GM23248 (cell line): ENCODE results near the gene MAP3K13. TPM values are rescaled to one million over a fixed set of nuclear protein-coding genes. Genes with fewer than 3 reads are reported as not detected.

Source experiments
- DNase-seq: peaks from one replicate; pipeline ENCODE4 v3.0.0-alpha.2; 2015
- H2AFZ ChIP-seq: fragments of 200-600 bp; sonication (generic); 2 replicates; pipeline ENCODE4 v1.6.1; 2016; ENCODE audit warnings: antibody characterized with exemption
- H3F3A ChIP-seq: fragments of 200-600 bp; sonication (generic); 2 replicates; pipeline ENCODE4 v1.6.1; 2016; ENCODE audit warnings: mild to moderate bottlenecking, antibody characterized with exemption, mixed run types; ENCODE audit not compliant: insufficient read depth
- H3K27ac ChIP-seq: fragments of 200-600 bp; sonication (generic); 2 replicates; pipeline ENCODE4 v1.5.1; 2016; ENCODE audit warnings: mild to moderate bottlenecking
- H3K27me3 ChIP-seq: fragments of 200-600 bp; sonication (generic); replicated peaks from 2 replicates; pipeline ENCODE4 v1.6.1; 2016; ENCODE audit warnings: mild to moderate bottlenecking; ENCODE audit not compliant: insufficient read depth
- H3K36me3 ChIP-seq: fragments of 200-600 bp; sonication (generic); 2 replicates; pipeline ENCODE4 v1.6.1; 2016; ENCODE audit warnings: low read depth, mild to moderate bottlenecking
- H3K4me1 ChIP-seq: fragments of 200-600 bp; sonication (generic); 2 replicates; pipeline ENCODE4 v1.6.1; 2016; ENCODE audit warnings: mild to moderate bottlenecking; ENCODE audit not compliant: insufficient read depth
- H3K4me2 ChIP-seq: fragments of 200-600 bp; sonication (generic); one replicate; pipeline ENCODE4 v1.6.1; 2016; ENCODE audit warnings: mild to moderate bottlenecking; ENCODE audit not compliant: unreplicated experiment
- H3K4me3 ChIP-seq: fragments of 200-600 bp; sonication (generic); 2 replicates; pipeline ENCODE4 v1.5.1; 2016; ENCODE audit warnings: mild to moderate bottlenecking
- H3K79me2 ChIP-seq: fragments of 200-600 bp; sonication (generic); 2 replicates; pipeline ENCODE4 v1.6.1; 2016; ENCODE audit warnings: mild to moderate bottlenecking; ENCODE audit not compliant: insufficient read depth
- H3K9ac ChIP-seq: fragments of 200-600 bp; sonication (generic); 2 replicates; pipeline ENCODE4 v1.6.1; 2016; ENCODE audit warnings: mild to moderate bottlenecking
- H3K9me2 ChIP-seq: fragments of 200-600 bp; sonication (generic); 2 replicates; pipeline ENCODE4 v1.6.1; 2016; ENCODE audit warnings: mixed run types, mild to moderate bottlenecking, moderate library complexity; ENCODE audit not compliant: insufficient read depth
- H3K9me3 ChIP-seq: fragments of 200-600 bp; sonication (generic); one replicate; pipeline ENCODE4 v1.6.1; 2017; ENCODE audit warnings: low read depth
- H4K20me1 ChIP-seq: fragments of 200-600 bp; sonication (generic); 2 replicates; pipeline ENCODE4 v1.6.0; 2016; ENCODE audit not compliant: insufficient read depth
- EZH2 ChIP-seq: fragments of 200-600 bp; sonication (generic); IDR thresholded peaks from 2 replicates; pipeline ENCODE4 v1.6.1; 2018; ENCODE audit warnings: antibody characterized with exemption, mild to moderate bottlenecking; ENCODE audit not compliant: insufficient read depth, poor library complexity, severe bottlenecking
- EZH2phosphoT487 ChIP-seq: fragments of 200-600 bp; sonication (generic); IDR thresholded peaks from 2 replicates; pipeline ENCODE4 v1.6.1; 2018; ENCODE audit warnings: antibody characterized with exemption, moderate library complexity, mild to moderate bottlenecking, low read depth; ENCODE audit not compliant: insufficient read depth
- WGBS, 2 experiments: methylation state at CpG; one replicate each; pipeline ENCODE4 v1.1.6; 2015 to 2017; ENCODE audit warnings: low lambda C conversion rate in 2 of 2, low coverage in 1 of 2; ENCODE audit errors: missing lambda C conversion rate in 2 of 2; 5-methylcytosine and 5-hydroxymethylcytosine counted together
- in situ Hi-C: fragments of 300-500 bp; cut with MboI; formaldehyde crosslinking; loops from 2 replicates; pipeline ENCODE4 v1.15.0; 2020
- polyA plus RNA-seq: library from polyadenylated mRNA; unstranded; fragments of >200 nt; fragmentation: Nextera tagmentation; extraction: Ambion mirVana; gene quantifications from 2 replicates; pipeline ENCODE4 v1.2.1, GENCODE V29; 2016
- total RNA-seq: library from RNA; depleted of rRNA; stranded (reverse); fragments of >200 nt; shearing (Covaris generic); gene quantifications from 2 replicates; pipeline ENCODE4 v1.2.3, GENCODE V29; 2014

The MAP3K13 gene
- total and polyA plus RNA-seq, 2 experiments from 2014 or later = 14.8 to 52.5 TPM

DNA sequence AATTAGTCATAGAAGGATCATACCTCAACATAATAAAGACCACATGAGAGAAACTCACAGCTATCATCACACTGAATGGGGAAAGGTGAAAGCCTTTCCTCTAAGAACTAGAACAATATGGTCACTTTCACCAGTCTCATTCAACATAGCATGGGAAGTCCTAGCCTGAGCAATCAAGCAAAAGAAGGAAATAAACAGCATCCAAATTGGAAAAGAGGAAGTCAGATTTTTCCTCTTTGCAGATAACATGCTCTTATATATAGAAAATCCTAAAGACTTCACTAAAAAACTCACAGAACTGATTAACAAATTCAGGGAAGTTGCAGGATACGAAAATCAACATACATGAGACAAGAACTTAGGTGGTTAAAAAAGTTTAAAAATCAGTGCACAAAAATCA is 24.7 kb downstream of the MAP3K13 start:
- TF ChIP-seq EZH2 (no peak), EZH2phosphoT487 (no peak)
- H3K27ac ChIP-seq = no peak overlapping the region
- in situ Hi-C loops = no loop called here
- no peaks in the 10 kb centered on the region for H3K79me2 ChIP-seq
- WGBS, 2 experiments = 80 to 83% methylated on average over 1 of the region's 1 CpG
- H3K9me3 ChIP-seq = no peaks in the 10 kb centered on the region
- no peaks in the 10 kb centered on the region for H3K4me1 ChIP-seq
- H3K4me2 ChIP-seq = no peak overlapping the region
- H3K4me3 ChIP-seq = no peak overlapping the region
- H3K9ac ChIP-seq = no peak overlapping the region
- H3F3A ChIP-seq = no peaks in the 10 kb centered on the region
- DNase-seq = no peak
- H3K9me2 ChIP-seq = no peaks in the 10 kb centered on the region
- no peaks in the 10 kb centered on the region for H4K20me1 ChIP-seq
- H3K27me3 ChIP-seq = no peaks in the 10 kb centered on the region
- no peaks in the 10 kb centered on the region for H3K36me3 ChIP-seq
- H2AFZ ChIP-seq = no peak overlapping the region

DNA sequence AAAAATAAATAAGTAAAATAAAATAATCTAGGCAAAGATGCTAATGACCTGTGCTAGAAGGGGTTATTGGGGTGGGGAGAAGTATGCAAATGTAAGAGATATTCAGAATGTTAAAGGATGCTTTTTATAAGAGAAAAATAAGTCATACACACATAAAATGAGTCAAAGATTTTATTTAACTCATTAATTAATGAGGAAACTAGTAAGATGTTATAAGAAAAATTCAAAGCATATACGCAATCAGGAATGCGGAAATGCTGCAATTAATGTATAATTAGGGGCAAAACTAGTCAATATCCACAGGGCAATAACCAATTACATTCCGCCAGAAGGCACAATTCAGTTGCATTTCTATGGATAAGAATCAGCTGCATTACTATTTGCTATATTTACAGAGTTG is 30.1 kb downstream of the MAP3K13 start:
- Histone ChIP-seq H3K36me3 (no peaks in the 10 kb centered on the region), H3F3A (no peaks in the 10 kb centered on the region), H3K79me2 (no peaks in the 10 kb centered on the region), H3K4me2 (no peak overlapping the region), H3K9ac (no peak overlapping the region), H2AFZ (no peak overlapping the region), H3K9me3 (no peaks in the 10 kb centered on the region), H3K9me2 (no peaks in the 10 kb centered on the region), H3K4me1 (no peaks in the 10 kb centered on the region), H3K27ac (no peak overlapping the region), H3K4me3 (no peak overlapping the region), H4K20me1 (no peaks in the 10 kb centered on the region), H3K27me3 (no peaks in the 10 kb centered on the region)
- in situ Hi-C loops = no loop called here
- DNase-seq = no peak
- WGBS, 2 experiments = 92 to 94% methylated on average over 3 of the region's 3 CpGs
- TF ChIP-seq EZH2phosphoT487 (no peak), EZH2 (no peak)

DNA sequence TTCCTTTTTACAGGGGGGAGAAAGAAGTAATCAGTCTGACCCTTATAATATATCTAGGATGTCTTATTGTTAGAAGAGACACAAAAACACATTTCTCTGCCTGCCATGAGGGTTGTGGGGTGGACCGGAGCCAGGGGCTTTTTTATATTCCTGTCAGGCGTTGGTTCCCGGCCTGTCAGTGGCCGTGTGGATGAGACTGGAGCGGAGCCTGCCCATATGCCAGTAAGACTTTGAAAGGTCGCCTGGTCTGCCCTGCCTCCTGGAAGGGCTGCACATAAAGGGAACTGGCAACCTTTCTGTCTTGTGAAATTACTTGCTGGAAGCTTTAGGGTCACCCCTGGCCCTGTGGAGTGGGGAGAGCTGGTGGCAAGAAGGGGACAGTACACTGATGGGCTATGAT is 34.7 kb downstream of the MAP3K13 start:
- Histone ChIP-seq H3K9me3 (no peaks in the 10 kb centered on the region), H3K9ac (no peak overlapping the region), H3K4me1 (peaks cover 8% of the 10 kb centered on the region), H3K27ac (no peak overlapping the region), H2AFZ (no peak overlapping the region), H3K27me3 (no peaks in the 10 kb centered on the region), H3K4me2 (no peak overlapping the region), H3K4me3 (no peak overlapping the region), H3K9me2 (no peaks in the 10 kb centered on the region), H3F3A (0 out of 2 replicates have a peak, but pooled peaks cover 9% of the 10 kb centered on the region), H3K36me3 (no peaks in the 10 kb centered on the region), H4K20me1 (no peaks in the 10 kb centered on the region), H3K79me2 (no peaks in the 10 kb centered on the region)
- in situ Hi-C loops = no loop called here
- DNase-seq = no peak
- 33 to 42% methylated on average over 6 of the region's 6 CpGs for WGBS, 2 experiments
- TF ChIP-seq EZH2phosphoT487 (no peak), EZH2 (no peak)

DNA sequence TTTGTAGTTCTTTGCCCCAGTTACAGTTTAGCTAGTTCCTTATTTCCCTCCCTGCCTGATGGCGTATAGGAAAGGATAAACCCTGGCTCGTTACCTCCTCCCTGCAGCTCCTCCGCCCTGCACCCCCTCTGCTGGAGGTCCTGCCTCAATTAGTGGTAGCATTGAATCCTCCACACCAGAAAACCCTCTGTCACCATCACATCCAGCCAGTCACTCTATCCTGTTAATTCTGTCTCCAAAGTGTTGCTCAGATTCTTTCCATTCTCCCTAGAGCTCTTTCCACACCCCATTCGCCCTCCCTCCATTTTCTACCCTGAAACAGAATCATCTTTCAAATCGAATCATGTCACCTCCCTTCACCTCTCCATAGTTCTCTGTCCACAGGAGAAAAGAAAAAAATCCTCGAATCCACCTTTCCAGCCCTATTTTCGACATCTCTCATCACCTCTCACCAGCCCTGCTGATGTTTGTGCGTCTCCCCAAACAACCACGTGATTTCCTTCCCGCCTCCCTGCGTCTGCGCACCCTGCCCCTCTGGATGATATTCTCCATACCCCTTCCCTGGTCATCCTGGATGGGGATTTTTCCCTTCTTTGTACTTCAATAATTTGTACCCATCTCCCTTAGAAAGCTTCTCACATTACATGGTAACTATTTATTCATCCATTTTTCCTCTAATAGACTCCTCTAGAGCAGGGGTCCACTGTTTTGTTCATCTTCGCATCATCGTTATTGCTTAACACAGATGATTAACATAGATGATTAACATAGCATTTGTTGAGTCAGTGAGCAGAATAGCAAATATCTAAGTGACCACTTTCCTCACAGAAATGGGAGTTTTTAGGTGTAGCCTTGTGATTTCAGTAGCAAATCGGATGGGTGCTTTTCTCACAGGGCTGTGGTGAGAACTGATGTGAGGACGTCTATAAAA is 37.1 kb downstream of the MAP3K13 start:
- Histone ChIP-seq H3K4me1 (peaks cover 13% of the 10 kb centered on the region), H3K27ac (no peak overlapping the region), H3K27me3 (no peaks in the 10 kb centered on the region), H4K20me1 (no peaks in the 10 kb centered on the region; the same call in 1 of the 2 replicates), H3K4me2 (no peak overlapping the region), H3K4me3 (no peak overlapping the region), H3K79me2 (no peaks in the 10 kb centered on the region), H2AFZ (no peak overlapping the region), H3F3A (0 out of 2 replicates have a peak, but pooled peaks cover 9% of the 10 kb centered on the region), H3K9ac (no peak overlapping the region), H3K36me3 (no peaks in the 10 kb centered on the region), H3K9me2 (no peaks in the 10 kb centered on the region; the same call in 1 of the 2 replicates), H3K9me3 (no peaks in the 10 kb centered on the region)
- TF ChIP-seq EZH2phosphoT487 = no peak
- no peak for TF ChIP-seq EZH2
- 70 to 72% methylated on average over 16 of the region's 16 CpGs for WGBS, 2 experiments
- DNase-seq = peak; percentile 67
- in situ Hi-C loops = no loop called here
